GM23338 (cell line): ENCODE results near the gene INPP5A. TPM values are rescaled to one million over a fixed set of nuclear protein-coding genes. Genes with fewer than 3 reads are reported as not detected.

ENCODE experiments used
- ATAC-seq: fragments of 200-7000 bp; cut with Tn5 transposase; 3 replicates; pipeline ENCODE4 v1.9.1; 2020
- DNase-seq: peaks from one replicate; pipeline ENCODE4 v3.0.0-alpha.2; 2015; ENCODE audit warnings: low spot score
- H2AFZ ChIP-seq: fragments of 200-600 bp; sonication (generic); 2 replicates; pipeline ENCODE4 v1.8.0; 2016; ENCODE audit warnings: antibody characterized with exemption, mild to moderate bottlenecking, moderate library complexity
- H3F3A ChIP-seq: fragments of 200-600 bp; sonication (generic); replicated peaks from 2 replicates; pipeline ENCODE4 v1.8.0; 2017; ENCODE audit warnings: antibody characterized with exemption, mixed run types, low read depth
- H3K27ac ChIP-seq: fragments of 200-600 bp; sonication (generic); 2 replicates; pipeline ENCODE4 v1.6.1; 2016; ENCODE audit warnings: low read depth
- H3K27me3 ChIP-seq: fragments of 200-600 bp; sonication (generic); 2 replicates; pipeline ENCODE4 v1.8.0; 2016; ENCODE audit warnings: mild to moderate bottlenecking, mixed run types, moderate library complexity; ENCODE audit not compliant: insufficient read depth
- H3K36me3 ChIP-seq: fragments of 200-600 bp; sonication (generic); 2 replicates; pipeline ENCODE4 v1.8.0; 2016; ENCODE audit warnings: mild to moderate bottlenecking; ENCODE audit not compliant: insufficient read depth
- H3K4me1 ChIP-seq: fragments of 200-600 bp; sonication (generic); 2 replicates; pipeline ENCODE4 v1.8.0; 2016; ENCODE audit warnings: mild to moderate bottlenecking, moderate library complexity; ENCODE audit not compliant: insufficient read depth
- H3K4me2 ChIP-seq: fragments of 200-600 bp; sonication (generic); 2 replicates; pipeline ENCODE4 v1.7.1; 2017; ENCODE audit warnings: mixed run types
- H3K4me3 ChIP-seq: fragments of 200-600 bp; sonication (generic); 2 replicates; pipeline ENCODE4 v1.6.1; 2016; ENCODE audit warnings: mixed run types
- H3K79me2 ChIP-seq: fragments of 200-600 bp; sonication (generic); replicated peaks from 2 replicates; pipeline ENCODE4 v1.8.0; 2017; ENCODE audit warnings: mild to moderate bottlenecking; ENCODE audit not compliant: insufficient read depth
- H3K9me2 ChIP-seq: fragments of 200-600 bp; sonication (generic); 2 replicates; pipeline ENCODE4 v1.8.0; 2017; ENCODE audit not compliant: insufficient read depth
- H4K20me1 ChIP-seq: fragments of 200-600 bp; sonication (generic); replicated peaks from 2 replicates; pipeline ENCODE4 v1.8.0; 2017; ENCODE audit warnings: mild to moderate bottlenecking; ENCODE audit not compliant: insufficient read depth
- H3K27ac Mint-ChIP-seq: 2 replicates; pipeline ENCODE4 v1.8.0; 2020; ENCODE audit warnings: inconsistent platforms, mild to moderate bottlenecking, moderate library complexity, mixed read lengths
- H3K27me3 Mint-ChIP-seq: 3 replicates; pipeline ENCODE4 v1.8.0; 2022; ENCODE audit warnings: low read depth, mild to moderate bottlenecking, moderate library complexity, mixed read lengths, inconsistent platforms; ENCODE audit not compliant: insufficient read depth, poor library complexity
- H3K36me3 Mint-ChIP-seq: 3 replicates; pipeline ENCODE4 v1.8.0; 2021; ENCODE audit warnings: low read depth, mild to moderate bottlenecking, inconsistent platforms, moderate library complexity, mixed read lengths
- H3K4me1 Mint-ChIP-seq: 3 replicates; pipeline ENCODE4 v1.8.0; 2020; ENCODE audit warnings: mild to moderate bottlenecking, inconsistent platforms, mixed read lengths
- H3K4me3 Mint-ChIP-seq: 3 replicates; pipeline ENCODE4 v1.8.0; 2021; ENCODE audit warnings: moderate library complexity, mild to moderate bottlenecking, inconsistent platforms, mixed read lengths
- H3K9me3 Mint-ChIP-seq: 3 replicates; pipeline ENCODE4 v1.8.0; 2020; ENCODE audit warnings: moderate library complexity, mild to moderate bottlenecking, inconsistent platforms, mixed read lengths
- CREB1 ChIP-seq: fragments of 250-450 bp; sonication (Bioruptor Pico); IDR thresholded peaks from 2 replicates; pipeline ENCODE4 v1.5.0; 2020; ENCODE audit warnings: low read depth, mild to moderate bottlenecking, moderate library complexity
- EZH2 ChIP-seq: fragments of 200-600 bp; sonication (generic); IDR thresholded peaks from one replicate; pipeline ENCODE4 v1.8.0; 2017; ENCODE audit warnings: antibody characterized with exemption, mild to moderate bottlenecking, low read depth; ENCODE audit not compliant: unreplicated experiment
- EZH2phosphoT487 ChIP-seq: fragments of 200-600 bp; sonication (generic); IDR thresholded peaks from one replicate; pipeline ENCODE4 v1.8.1; 2018; ENCODE audit warnings: antibody characterized with exemption; ENCODE audit not compliant: unreplicated experiment
- JUNB ChIP-seq: IDR thresholded peaks from one replicate; pipeline ENCODE4 v1.6.1; 2016; ENCODE audit warnings: antibody characterized with exemption; ENCODE audit not compliant: unreplicated experiment
- NANOG ChIP-seq: IDR thresholded peaks from 2 replicates; pipeline ENCODE4 v1.6.1; 2016; ENCODE audit warnings: antibody characterized with exemption, borderline replicate concordance
- POLR2AphosphoS5 ChIP-seq: IDR thresholded peaks from 2 replicates; pipeline ENCODE4 v1.6.1; 2016; ENCODE audit warnings: antibody characterized with exemption, low read depth
- STAT1 ChIP-seq: IDR thresholded peaks from one replicate; pipeline ENCODE4 v1.6.1; 2016; ENCODE audit warnings: antibody characterized with exemption; ENCODE audit not compliant: unreplicated experiment
- ZNF114 ChIP-seq: fragments of 250-450 bp; sonication (Bioruptor Pico); IDR thresholded peaks from 2 replicates; pipeline ENCODE4 v1.5.0; 2020; ENCODE audit warnings: mild to moderate bottlenecking, moderate library complexity
- ZNF331 ChIP-seq: fragments of 250-450 bp; sonication (Bioruptor Pico); IDR thresholded peaks from 2 replicates; pipeline ENCODE4 v1.5.0; 2020; ENCODE audit warnings: low read depth, mild to moderate bottlenecking, moderate library complexity
- polyA plus RNA-seq: library from polyadenylated mRNA; unstranded; fragments of >200 nt; fragmentation: Nextera tagmentation; extraction: Ambion mirVana; gene quantifications from 2 replicates; pipeline ENCODE4 v1.2.1, GENCODE V29; 2016
- total RNA-seq: library from RNA; depleted of rRNA; stranded (reverse); fragments of >200 nt; shearing (Covaris generic); gene quantifications from 2 replicates; pipeline ENCODE4 v1.2.3, GENCODE V29; 2014
- TF ChIP-seq, protein P1 (sequence below): IDR thresholded peaks from 2 replicates; pipeline ENCODE4 v1.6.1; 2016; ENCODE audit warnings: antibody characterized with exemption
- TF ChIP-seq, protein P2 (sequence below): fragments of 250-450 bp; sonication (Bioruptor Pico); IDR thresholded peaks from 2 replicates; pipeline ENCODE4 v1.5.0; 2020; ENCODE audit warnings: mild to moderate bottlenecking, moderate library complexity
- TF ChIP-seq, protein P3 (sequence below): IDR thresholded peaks from one replicate; pipeline ENCODE4 v1.6.1; 2018; ENCODE audit warnings: antibody characterized with exemption; ENCODE audit not compliant: unreplicated experiment
- TF ChIP-seq, protein P4 (sequence below), 2 experiments: fragments of 200-600 bp in 1 of 2; sonication (generic) in 1 of 2; conservative IDR thresholded peaks; 2 replicates each; pipeline versions ENCODE4 v1.5.1 to v1.6.1; 2016 to 2017; ENCODE audit warnings: antibody characterized with exemption in 2 of 2, low read depth in 2 of 2, mild to moderate bottlenecking in 2 of 2, moderate library complexity in 1 of 2

Gene INPP5A
- total and polyA plus RNA-seq, 2 experiments from 2014 or later: 5.9 to 40.6 TPM

DNA sequence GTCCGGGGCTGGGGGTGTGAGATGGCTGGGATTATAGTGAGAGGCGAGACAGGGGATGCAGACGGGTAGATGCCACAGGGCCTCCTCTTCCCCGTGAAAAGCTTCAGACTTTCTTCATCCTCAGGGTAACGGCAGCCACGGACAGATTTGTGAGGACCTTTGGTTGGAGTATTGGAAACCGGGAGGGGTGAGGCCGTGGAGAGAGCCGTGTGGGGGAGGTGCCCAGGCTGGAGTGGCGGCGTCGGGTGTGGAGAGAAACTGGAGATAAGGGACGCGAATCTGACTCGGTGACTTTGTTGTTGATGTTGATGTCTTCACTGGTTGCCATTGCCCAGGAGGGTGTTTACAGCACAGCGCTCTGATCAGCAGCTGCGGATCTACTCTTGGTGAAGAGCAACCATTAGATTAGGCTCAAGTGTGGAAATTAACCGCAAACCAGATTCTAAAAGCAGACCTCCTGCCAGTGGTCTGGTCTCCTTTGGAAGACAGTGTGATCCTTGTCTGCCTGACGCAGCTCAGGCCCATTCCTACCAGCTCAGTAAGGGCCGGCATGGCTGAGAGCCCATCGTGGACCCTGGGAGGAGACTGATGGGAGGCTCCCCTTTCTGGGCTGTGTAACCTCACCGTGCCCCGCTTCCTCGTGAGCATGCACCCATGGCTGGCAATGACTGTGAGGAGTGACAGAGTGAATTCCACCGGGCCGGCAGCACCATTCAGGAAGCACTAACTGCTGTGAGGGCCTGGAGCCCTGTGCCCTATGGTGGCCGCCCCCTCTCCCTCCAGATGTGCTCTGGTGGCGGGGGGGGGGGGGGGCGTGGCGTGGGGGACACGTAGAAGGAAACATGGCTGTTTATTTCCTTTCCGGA is 90.3 kb downstream of the INPP5A start:
- peaks cover 4% of the 10 kb centered on the region; the same call in 1 of the 2 replicates for H3K4me1 ChIP-seq

More for the DNA sequence above, 90.3 kb downstream of the INPP5A start:
- Histone ChIP-seq H3K9me2 (no peaks in the 10 kb centered on the region), H2AFZ (no peak overlapping the region), H4K20me1 (no peaks in the 10 kb centered on the region), H3K4me2 (no peak overlapping the region), H3K79me2 (0 out of 2 replicates have a peak, but pooled peaks cover 2% of the 10 kb centered on the region), H3K27ac (no peak overlapping the region), H3K27me3 (no peaks in the 10 kb centered on the region), H3F3A (no peaks in the 10 kb centered on the region), H3K36me3 (no peaks in the 10 kb centered on the region), H3K4me3 (no peak overlapping the region)
- no peak overlapping the region for H3K4me3 Mint-ChIP-seq
- 0 out of 2 replicates have a peak overlapping the region, but pooled peaks have one; percentile 58 for H3K27ac Mint-ChIP-seq
- TF ChIP-seq ZNF331 (no peak), JUNB (no peak), EZH2 (no peak), POLR2AphosphoS5 (no peak), CREB1 (no peak), NANOG (no peak), STAT1 (no peak), ZNF114 (CRISPR knock-in tag) (no peak), EZH2phosphoT487 (no peak)
- TF ChIP-seq, protein P1, sequence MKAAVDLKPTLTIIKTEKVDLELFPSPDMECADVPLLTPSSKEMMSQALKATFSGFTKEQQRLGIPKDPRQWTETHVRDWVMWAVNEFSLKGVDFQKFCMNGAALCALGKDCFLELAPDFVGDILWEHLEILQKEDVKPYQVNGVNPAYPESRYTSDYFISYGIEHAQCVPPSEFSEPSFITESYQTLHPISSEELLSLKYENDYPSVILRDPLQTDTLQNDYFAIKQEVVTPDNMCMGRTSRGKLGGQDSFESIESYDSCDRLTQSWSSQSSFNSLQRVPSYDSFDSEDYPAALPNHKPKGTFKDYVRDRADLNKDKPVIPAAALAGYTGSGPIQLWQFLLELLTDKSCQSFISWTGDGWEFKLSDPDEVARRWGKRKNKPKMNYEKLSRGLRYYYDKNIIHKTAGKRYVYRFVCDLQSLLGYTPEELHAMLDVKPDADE: no peak
- TF ChIP-seq, protein P2, sequence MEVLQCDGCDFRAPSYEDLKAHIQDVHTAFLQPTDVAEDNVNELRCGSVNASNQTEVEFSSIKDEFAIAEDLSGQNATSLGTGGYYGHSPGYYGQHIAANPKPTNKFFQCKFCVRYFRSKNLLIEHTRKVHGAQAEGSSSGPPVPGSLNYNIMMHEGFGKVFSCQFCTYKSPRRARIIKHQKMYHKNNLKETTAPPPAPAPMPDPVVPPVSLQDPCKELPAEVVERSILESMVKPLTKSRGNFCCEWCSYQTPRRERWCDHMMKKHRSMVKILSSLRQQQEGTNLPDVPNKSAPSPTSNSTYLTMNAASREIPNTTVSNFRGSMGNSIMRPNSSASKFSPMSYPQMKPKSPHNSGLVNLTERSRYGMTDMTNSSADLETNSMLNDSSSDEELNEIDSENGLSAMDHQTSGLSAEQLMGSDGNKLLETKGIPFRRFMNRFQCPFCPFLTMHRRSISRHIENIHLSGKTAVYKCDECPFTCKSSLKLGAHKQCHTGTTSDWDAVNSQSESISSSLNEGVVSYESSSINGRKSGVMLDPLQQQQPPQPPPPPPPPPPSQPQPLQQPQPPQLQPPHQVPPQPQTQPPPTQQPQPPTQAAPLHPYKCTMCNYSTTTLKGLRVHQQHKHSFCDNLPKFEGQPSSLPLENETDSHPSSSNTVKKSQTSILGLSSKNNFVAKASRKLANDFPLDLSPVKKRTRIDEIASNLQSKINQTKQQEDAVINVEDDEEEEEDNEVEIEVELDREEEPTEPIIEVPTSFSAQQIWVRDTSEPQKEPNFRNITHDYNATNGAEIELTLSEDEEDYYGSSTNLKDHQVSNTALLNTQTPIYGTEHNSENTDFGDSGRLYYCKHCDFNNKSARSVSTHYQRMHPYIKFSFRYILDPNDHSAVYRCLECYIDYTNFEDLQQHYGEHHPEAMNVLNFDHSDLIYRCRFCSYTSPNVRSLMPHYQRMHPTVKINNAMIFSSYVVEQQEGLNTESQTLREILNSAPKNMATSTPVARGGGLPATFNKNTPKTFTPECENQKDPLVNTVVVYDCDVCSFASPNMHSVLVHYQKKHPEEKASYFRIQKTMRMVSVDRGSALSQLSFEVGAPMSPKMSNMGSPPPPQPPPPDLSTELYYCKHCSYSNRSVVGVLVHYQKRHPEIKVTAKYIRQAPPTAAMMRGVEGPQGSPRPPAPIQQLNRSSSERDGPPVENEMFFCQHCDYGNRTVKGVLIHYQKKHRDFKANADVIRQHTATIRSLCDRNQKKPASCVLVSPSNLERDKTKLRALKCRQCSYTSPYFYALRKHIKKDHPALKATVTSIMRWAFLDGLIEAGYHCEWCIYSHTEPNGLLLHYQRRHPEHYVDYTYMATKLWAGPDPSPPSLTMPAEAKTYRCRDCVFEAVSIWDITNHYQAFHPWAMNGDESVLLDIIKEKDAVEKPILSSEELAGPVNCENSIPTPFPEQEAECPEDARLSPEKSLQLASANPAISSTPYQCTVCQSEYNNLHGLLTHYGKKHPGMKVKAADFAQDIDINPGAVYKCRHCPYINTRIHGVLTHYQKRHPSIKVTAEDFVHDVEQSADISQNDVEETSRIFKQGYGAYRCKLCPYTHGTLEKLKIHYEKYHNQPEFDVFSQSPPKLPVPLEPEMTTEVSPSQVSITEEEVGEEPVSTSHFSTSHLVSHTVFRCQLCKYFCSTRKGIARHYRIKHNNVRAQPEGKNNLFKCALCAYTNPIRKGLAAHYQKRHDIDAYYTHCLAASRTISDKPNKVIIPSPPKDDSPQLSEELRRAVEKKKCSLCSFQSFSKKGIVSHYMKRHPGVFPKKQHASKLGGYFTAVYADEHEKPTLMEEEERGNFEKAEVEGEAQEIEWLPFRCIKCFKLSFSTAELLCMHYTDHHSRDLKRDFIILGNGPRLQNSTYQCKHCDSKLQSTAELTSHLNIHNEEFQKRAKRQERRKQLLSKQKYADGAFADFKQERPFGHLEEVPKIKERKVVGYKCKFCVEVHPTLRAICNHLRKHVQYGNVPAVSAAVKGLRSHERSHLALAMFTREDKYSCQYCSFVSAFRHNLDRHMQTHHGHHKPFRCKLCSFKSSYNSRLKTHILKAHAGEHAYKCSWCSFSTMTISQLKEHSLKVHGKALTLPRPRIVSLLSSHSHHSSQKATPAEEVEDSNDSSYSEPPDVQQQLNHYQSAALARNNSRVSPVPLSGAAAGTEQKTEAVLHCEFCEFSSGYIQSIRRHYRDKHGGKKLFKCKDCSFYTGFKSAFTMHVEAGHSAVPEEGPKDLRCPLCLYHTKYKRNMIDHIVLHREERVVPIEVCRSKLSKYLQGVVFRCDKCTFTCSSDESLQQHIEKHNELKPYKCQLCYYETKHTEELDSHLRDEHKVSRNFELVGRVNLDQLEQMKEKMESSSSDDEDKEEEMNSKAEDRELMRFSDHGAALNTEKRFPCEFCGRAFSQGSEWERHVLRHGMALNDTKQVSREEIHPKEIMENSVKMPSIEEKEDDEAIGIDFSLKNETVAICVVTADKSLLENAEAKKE (CRISPR knock-in tag): no peak
- TF ChIP-seq, protein P3, sequence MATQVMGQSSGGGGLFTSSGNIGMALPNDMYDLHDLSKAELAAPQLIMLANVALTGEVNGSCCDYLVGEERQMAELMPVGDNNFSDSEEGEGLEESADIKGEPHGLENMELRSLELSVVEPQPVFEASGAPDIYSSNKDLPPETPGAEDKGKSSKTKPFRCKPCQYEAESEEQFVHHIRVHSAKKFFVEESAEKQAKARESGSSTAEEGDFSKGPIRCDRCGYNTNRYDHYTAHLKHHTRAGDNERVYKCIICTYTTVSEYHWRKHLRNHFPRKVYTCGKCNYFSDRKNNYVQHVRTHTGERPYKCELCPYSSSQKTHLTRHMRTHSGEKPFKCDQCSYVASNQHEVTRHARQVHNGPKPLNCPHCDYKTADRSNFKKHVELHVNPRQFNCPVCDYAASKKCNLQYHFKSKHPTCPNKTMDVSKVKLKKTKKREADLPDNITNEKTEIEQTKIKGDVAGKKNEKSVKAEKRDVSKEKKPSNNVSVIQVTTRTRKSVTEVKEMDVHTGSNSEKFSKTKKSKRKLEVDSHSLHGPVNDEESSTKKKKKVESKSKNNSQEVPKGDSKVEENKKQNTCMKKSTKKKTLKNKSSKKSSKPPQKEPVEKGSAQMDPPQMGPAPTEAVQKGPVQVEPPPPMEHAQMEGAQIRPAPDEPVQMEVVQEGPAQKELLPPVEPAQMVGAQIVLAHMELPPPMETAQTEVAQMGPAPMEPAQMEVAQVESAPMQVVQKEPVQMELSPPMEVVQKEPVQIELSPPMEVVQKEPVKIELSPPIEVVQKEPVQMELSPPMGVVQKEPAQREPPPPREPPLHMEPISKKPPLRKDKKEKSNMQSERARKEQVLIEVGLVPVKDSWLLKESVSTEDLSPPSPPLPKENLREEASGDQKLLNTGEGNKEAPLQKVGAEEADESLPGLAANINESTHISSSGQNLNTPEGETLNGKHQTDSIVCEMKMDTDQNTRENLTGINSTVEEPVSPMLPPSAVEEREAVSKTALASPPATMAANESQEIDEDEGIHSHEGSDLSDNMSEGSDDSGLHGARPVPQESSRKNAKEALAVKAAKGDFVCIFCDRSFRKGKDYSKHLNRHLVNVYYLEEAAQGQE: no peak
- TF ChIP-seq, protein P4, sequence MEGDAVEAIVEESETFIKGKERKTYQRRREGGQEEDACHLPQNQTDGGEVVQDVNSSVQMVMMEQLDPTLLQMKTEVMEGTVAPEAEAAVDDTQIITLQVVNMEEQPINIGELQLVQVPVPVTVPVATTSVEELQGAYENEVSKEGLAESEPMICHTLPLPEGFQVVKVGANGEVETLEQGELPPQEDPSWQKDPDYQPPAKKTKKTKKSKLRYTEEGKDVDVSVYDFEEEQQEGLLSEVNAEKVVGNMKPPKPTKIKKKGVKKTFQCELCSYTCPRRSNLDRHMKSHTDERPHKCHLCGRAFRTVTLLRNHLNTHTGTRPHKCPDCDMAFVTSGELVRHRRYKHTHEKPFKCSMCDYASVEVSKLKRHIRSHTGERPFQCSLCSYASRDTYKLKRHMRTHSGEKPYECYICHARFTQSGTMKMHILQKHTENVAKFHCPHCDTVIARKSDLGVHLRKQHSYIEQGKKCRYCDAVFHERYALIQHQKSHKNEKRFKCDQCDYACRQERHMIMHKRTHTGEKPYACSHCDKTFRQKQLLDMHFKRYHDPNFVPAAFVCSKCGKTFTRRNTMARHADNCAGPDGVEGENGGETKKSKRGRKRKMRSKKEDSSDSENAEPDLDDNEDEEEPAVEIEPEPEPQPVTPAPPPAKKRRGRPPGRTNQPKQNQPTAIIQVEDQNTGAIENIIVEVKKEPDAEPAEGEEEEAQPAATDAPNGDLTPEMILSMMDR (conservative IDR thresholded peaks at IDR 0.05; ENCODE audit: low read depth in 2 of 2): no peak
- DNase-seq (no peak), ATAC-seq (peak; percentile 44)
- no peaks in the 10 kb centered on the region; the same call in 2 of the 3 replicates for H3K9me3 Mint-ChIP-seq
- peaks cover 22% of the 10 kb centered on the region for H3K4me1 Mint-ChIP-seq
- H3K27me3 Mint-ChIP-seq: peaks cover 6% of the 10 kb centered on the region
- H3K36me3 Mint-ChIP-seq: no peaks in the 10 kb centered on the region
